Activated CD8-positive, alpha-beta memory T cell treated with anti-CD3 and anti-CD28 coated beads, Interleukin-2, amount 50 U/mL, for 1 hour (primary cell): ENCODE data around the gene NRAS.
"Not testable (repeated sequence)": the region's sequence is repeated elsewhere in the genome, so short reads cannot be mapped to it uniquely, and the experiment has no call there.

Experiments used
- DNase-seq: peaks from one replicate; pipeline ENCODE4 v3.0.0-alpha.2; 2020; ENCODE audit errors: extremely low read depth

Gene NRAS

GRCh38 chr1:114716304-114717170, at the start of gene NRAS:
NRAS (minus strand) TSS chr1:114716771; CDS start chr1:114716160, 611 bp downstream.
- DNase-seq: peak; percentile 85

GRCh38 chr1:114764689-114765088, 48.1 kb upstream of the NRAS start:
- DNase-seq: no peak

- DNase-seq: no peak
Measured at GRCh38 chr1:114758256-114758832, 41.8 kb upstream of the NRAS start.

GRCh38 chr1:114757455-114758255, 41.1 kb upstream of the NRAS start, which contains the start of gene CSDE1:
CSDE1 (minus strand) TSS chr1:114757984; CDS start chr1:114739890, 18,094 bp downstream.
- DNase-seq: peak; percentile 94

- no peak for DNase-seq
Measured at GRCh38 chr1:114756949-114757454, 40.4 kb upstream of the NRAS start.

- DNase-seq: no peak
Measured at GRCh38 chr1:114756009-114756892, 39.7 kb upstream of the NRAS start.

- DNase-seq: no peak
Measured at GRCh38 chr1:114755006-114755931, 38.7 kb upstream of the NRAS start.

- DNase-seq: not testable (repeated sequence)
Measured at GRCh38 chr1:114753702-114754101, 37.1 kb upstream of the NRAS start.

GRCh38 chr1:114753143-114753542, 36.6 kb upstream of the NRAS start:
- no peak for DNase-seq

GRCh38 chr1:114750780-114751179, 34.2 kb upstream of the NRAS start:
- DNase-seq: no peak

- no peak for DNase-seq
Measured at GRCh38 chr1:114749835-114750234, 33.3 kb upstream of the NRAS start.

GRCh38 chr1:114746450-114747121, 30.0 kb upstream of the NRAS start:
- no peak for DNase-seq

GRCh38 chr1:114745291-114745690, 28.7 kb upstream of the NRAS start:
- no peak for DNase-seq

- no peak for DNase-seq
Measured at GRCh38 chr1:114741963-114742746, 25.6 kb upstream of the NRAS start.

- no peak for DNase-seq
Measured at GRCh38 chr1:114740331-114740730, 23.8 kb upstream of the NRAS start.

GRCh38 chr1:114737314-114737849, 20.8 kb upstream of the NRAS start:
- no peak for DNase-seq

- no peak for DNase-seq
Measured at GRCh38 chr1:114735479-114735878, 18.9 kb upstream of the NRAS start.

GRCh38 chr1:114729782-114730181, 13.2 kb upstream of the NRAS start:
- no peak for DNase-seq
